ENCODE data around the gene CHRNA4.

The CHRNA4 gene

GRCh38 chr20:63376283-63377250, 15.4 kb upstream of the CHRNA4 start:
- no peak for DNase-seq

GRCh38 chr20:63375438-63375837, 14.3 kb upstream of the CHRNA4 start:
- DNase-seq, result no peak

DNA sequence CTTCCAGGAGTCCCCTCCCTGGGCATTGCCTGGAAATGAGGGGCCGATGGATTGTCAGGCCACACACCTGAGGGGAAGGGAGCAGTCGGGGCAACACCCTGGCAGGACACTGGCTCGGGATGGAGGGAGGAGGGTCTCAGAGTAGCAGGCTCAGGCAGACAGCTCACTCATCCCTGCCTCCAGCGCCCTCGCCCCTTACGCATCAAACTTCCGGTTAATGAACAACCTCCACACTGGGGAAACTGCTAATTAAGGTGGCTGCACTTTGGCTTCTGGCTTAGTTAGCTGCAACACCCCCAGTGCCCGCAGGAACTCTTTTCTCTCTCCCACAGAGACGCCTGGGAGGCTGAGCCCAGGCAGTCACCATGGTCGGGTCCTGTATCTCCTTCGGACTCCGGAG, 13.4 kb upstream of the CHRNA4 start:
- DNase-seq, result no peak

DNA sequence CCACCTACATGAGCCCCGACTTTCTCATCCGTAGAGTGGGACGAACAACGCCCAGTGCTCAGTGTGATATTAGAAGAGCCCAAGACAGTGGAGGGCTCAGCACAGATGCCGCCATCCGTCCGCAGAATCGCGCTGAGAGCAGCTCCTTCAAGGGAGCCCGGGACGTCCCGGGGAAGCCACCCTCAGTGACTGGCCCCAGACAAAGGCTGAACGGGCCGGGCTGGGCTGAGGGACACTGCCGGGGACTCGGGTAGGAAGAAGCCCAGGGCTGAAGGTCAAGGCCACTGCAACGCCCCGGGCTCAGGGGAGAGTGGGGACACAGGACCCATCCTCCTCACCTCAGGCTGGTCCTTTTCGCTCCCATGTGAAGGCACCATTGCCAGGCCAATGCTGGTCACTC, 12.8 kb upstream of the CHRNA4 start:
- DNase-seq, result no peak

GRCh38 chr20:63372971-63373885, 12.1 kb upstream of the CHRNA4 start:
- no peak for DNase-seq

GRCh38 chr20:63371291-63371865, 10.2 kb upstream of the CHRNA4 start:
- DNase-seq, result no peak

DNA sequence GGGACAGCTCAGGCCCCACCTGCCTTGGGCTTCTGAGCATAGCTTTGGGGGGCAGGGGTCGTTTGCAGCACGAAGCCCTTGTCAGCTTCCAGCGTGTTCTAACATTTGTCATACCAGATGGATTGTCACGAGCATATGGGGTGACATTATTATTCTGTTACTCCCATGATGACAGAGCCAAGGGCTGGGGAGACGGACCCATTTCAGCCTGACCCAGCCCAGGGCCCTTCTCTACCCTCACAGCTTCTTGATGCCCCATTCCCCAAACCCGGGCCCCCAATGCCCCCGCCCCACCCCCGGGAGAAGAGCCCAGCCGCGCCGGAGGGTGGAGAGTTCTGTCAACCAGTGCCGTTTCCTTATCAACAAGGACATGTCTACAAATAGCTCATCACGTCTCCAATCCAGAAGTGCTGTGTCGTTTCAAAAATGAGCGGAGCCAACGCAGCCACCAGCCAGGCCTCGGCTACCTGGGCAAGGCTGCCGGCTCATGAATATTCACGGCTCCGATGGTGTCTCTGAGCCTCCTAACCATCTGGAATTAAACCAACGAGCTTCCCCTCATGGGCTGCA, 9.6 kb upstream of the CHRNA4 start:
- DNase-seq, result no peak

DNA sequence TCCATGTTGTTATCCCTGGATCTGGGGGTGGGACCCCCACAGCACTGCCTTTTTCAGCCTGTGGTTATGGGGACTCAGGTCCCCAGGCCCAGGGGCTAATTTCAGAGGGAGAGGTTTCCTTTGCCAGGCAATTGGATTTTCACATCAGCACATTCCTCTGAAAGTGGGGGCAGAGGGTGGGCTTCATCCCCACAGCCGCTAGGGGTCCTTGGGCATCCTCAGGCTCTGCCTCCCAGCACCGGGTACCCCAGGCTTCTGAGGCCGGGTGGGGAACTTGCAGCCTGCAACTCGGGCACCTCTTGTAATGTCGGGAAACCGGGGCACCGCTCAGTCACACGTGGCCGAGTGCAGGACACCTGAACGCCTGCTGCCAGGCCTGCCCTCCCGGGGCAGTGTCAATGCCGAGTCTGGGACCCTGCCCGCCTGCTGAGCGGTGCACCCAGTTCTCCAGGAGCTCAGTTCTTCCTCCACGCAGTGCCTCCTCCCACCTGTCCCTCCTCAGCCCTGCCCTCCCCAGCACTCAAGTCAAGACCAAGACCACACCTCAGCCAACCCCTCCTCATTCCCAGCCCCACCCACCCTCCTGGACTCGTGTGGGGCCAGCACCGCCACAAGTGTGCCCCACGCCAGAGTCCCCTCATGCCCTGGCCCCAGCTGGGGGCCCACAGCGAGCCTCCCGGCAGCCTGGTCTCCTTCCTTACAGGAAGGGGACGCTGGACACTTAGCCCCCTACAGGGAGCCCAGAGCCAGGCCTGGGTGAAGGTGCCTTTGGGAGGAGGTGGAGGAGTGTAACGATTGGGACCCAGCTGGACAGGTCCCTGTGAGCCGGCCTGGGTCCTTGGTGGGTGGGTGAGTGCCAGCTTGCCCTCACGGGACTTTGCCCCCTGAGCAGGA, 8.8 kb upstream of the CHRNA4 start:
- no peak for DNase-seq

- no peak for DNase-seq
Observed at GRCh38 chr20:63369024-63369530, 7.9 kb upstream of the CHRNA4 start.

DNA sequence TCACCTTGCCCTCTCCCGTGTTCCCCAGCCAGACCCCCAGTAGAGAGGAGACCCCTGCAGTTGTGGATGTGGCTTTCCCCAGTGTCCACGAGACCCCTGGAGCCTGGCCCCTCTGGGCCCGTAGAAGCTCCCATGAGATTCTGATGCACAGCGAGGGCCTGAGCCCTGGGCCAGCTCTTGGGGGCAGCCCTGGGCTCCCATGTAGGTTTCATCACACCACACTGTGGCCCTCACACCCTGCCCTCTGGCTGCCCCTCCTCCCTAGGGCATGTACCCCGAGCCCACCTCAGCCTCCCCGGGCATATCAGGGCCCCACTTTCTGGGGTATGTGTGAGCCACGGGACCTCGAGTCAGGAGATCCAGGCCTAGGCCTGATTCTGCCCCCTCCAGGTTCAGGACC, 7.0 kb upstream of the CHRNA4 start:
- DNase-seq, result no peak

GRCh38 chr20:63367446-63368055, 6.4 kb upstream of the CHRNA4 start:
- DNase-seq, result no peak

GRCh38 chr20:63366390-63367365, 5.5 kb upstream of the CHRNA4 start:
- DNase-seq, result no peak

- no peak for DNase-seq
Observed at GRCh38 chr20:63365601-63366389, 4.6 kb upstream of the CHRNA4 start.

DNA sequence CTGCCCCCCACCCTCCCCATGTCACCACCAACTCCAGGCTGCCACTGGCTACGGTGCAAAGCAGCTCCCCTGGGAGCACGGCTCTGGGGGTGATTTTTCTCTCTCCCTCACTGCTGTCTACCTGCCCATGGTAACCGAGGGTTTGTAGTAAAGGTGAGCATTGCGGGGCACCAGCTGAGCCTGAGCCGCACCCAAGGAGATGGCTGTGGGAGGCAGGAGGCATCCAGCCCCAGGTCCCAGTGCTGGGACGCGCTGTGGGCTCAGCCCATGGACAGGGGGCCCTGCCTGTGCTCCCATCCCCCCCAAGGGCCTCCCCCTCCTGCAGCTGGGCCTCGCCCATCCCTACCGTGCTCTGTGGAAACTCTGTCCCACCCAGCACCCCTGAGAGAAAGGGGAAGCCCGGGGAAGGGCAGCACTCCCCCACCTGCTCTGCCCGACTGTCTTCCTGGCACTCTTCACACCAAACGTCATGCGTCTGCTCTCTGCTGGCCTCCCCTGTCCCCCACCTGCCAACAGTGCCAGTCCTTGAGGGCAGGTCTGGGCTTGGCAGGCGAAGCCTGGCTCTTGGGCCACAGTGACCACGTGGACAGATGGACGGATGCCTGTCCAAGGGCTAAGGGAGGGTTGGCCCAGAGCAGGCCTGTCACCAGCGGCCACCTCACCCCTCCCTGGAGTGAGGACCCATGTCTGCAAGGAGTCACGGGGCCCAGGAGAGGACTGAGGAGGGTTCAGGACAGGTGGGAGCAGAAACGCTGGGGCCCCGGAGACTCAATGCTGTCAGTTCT, 3.8 kb upstream of the CHRNA4 start:
- DNase-seq, result no peak

DNA sequence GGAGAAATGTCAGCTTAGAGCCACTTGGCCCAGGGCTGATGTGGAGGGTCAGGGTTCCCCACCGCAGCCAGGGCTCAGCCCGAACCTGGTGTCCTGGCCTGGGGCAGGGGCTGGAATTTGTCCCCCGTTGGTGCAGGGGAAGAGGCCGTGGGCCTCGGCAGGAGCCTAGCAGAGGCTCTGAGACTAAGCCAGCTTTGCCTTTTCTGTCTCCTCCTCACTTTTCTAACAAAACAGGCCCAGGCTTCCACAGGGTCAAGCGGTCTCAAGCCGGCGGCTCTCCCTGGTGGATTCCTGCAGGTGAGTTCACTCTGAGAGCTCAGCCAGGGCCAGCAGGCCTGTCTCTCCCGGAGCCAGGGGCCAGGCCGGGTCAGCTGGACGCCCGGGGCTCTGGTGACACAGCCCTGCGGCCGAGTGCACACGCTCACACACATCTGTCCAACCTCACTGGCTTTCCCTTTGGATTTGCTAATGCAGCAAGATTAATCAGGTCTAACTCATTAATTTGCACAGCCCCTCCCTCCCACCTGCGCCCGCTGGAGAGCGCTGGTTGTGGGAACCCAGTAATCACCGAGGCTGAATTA, 2.9 kb upstream of the CHRNA4 start:
- DNase-seq, result no peak

DNA sequence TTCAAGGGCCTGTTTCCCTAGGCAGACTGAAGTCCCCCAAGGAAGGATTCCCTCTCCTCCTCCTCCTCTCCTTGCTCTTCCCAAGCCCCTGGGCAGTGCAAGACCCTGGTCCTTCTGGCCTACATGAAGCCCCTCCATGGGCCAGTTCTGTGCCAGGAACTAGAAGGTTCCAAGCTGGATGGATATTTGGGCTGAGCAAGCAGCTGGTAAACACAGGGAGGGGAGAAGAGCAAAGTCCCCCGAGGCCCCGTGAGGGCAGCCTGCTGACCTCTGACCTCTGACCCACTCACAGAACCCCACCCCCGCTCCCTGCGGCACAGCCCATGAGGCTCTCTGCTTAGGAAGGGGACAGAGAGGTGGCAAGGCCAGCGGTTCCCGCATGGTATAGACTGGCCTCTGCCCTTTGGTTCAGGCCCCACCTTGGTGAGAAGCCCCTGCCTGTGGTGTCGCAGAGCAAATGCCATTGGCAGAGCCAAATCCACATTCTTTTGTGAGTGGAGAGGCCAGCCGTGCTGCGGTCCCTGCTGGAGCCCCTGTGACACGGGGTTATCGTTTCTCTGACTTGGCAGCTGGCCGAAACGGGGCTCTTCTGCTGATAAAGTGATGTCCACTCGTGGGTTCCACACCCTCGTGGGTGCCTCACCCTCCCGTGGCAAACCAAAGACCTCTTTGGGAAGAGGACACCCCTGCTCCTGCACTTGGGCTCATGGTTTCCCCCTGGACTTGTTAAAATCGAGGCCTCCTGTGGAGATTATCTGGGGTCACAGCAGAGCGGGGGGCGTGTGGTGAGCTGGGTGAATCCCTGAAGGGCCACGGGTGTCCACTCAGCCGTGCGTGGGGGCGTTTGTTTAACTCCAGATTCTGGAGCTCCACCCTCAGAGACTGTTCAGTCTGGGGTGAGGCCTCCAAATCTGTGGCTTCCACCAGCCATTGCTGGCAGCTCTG, 2.1 kb upstream of the CHRNA4 start:
- DNase-seq, result no peak
